Hematopoietic multipotent progenitor cell (in vitro differentiated cells): Measurements from ENCODE around the gene KCNH2. TPM values are rescaled to one million over a fixed set of nuclear protein-coding genes. Genes with fewer than 3 reads are reported as not detected.
A peak's percentile ranks its signal among the peaks of the same experiment; 100 is the strongest.

ENCODE experiments used
- DNase-seq, 3 donors: peaks; one replicate each; pipeline ENCODE4 v3.0.0-alpha.2; 2011 to 2015; ENCODE audit warnings: low read depth in 2 of 3, low spot score in 2 of 3
- total RNA-seq: library from RNA; depleted of rRNA; stranded (reverse); fragments of >200 nt; gene quantifications from one replicate; pipeline ENCODE4 v1.2.3, GENCODE V29; 2012

KCNH2 gene
- total RNA-seq, 1 donor, result 53.9 TPM

- DNase-seq, result no peak
Measured at GRCh38 chr7:150996376-150997074, 18.4 kb upstream of the KCNH2 start.

GRCh38 chr7:150994838-150995510 is 16.9 kb upstream of the KCNH2 start:
- DNase-seq, result no peak

- DNase-seq, result peak in 2 of 3 donors; percentile 89 to 94
Measured at GRCh38 chr7:150994141-150994837, 16.2 kb upstream of the KCNH2 start.

- no peak for DNase-seq
Measured at GRCh38 chr7:150993511-150993910, 15.4 kb upstream of the KCNH2 start.

GRCh38 chr7:150992833-150993302 is 14.7 kb upstream of the KCNH2 start:
- DNase-seq, result peak in 1 of 3 donors; percentile 46

GRCh38 chr7:150992051-150992640 is 14.0 kb upstream of the KCNH2 start:
- no peak for DNase-seq

- DNase-seq, result no peak
Measured at GRCh38 chr7:150990416-150991186, 12.5 kb upstream of the KCNH2 start, which contains the start of gene NOS3. Gene NOS3 (plus strand): TSS chr7:150991017. CDS start chr7:150993804, 2,787 bp downstream.

GRCh38 chr7:150989456-150989855 is 11.3 kb upstream of the KCNH2 start:
- DNase-seq, result no peak

GRCh38 chr7:150988230-150989226 is 10.4 kb upstream of the KCNH2 start:
- peak in 2 of 3 donors; percentile 71 to 79 for DNase-seq

GRCh38 chr7:150986556-150986955 is 8.4 kb upstream of the KCNH2 start:
- no peak for DNase-seq

GRCh38 chr7:150986099-150986512 is 8.0 kb upstream of the KCNH2 start:
- peak in 1 of 3 donors; percentile 63 for DNase-seq

GRCh38 chr7:150983893-150984368 is 5.8 kb upstream of the KCNH2 start:
- DNase-seq, result peak in 1 of 3 donors; percentile 67

GRCh38 chr7:150982351-150982750 is 4.2 kb upstream of the KCNH2 start:
- no peak for DNase-seq

GRCh38 chr7:150981644-150982043 is 3.5 kb upstream of the KCNH2 start:
- DNase-seq, result no peak

- DNase-seq, result no peak
Measured at GRCh38 chr7:150980663-150981062, 2.5 kb upstream of the KCNH2 start.

GRCh38 chr7:150979713-150980390 is 1.7 kb upstream of the KCNH2 start:
- DNase-seq, result no peak

GRCh38 chr7:150977382-150978125 is 567 bp downstream of the KCNH2 start:
- DNase-seq, result no peak
